Stomach (tissue), 4 donors: ENCODE measurements around the gene FAM171A1.

Source experiments
- CTCF ChIP-seq, 7 experiments: fragments of 450-650 bp in 4 of 7; fragments of 200-600 bp in 3 of 7; sonication (generic) in 3 of 7; IDR thresholded peaks; one replicate each; pipeline ENCODE4 v1.5.1; 2016 to 2019; ENCODE audit warnings: antibody characterized with exemption in 7 of 7, control low read depth in 2 of 7, mild to moderate bottlenecking in 1 of 7
- EP300 ChIP-seq: sonication (generic); formaldehyde crosslinking; IDR thresholded peaks from one replicate; pipeline ENCODE4 v1.6.1; 2017; ENCODE audit warnings: antibody characterized with exemption
- POLR2A ChIP-seq, 4 donors: fragments of 450-650 bp; IDR thresholded peaks; one replicate each; pipeline ENCODE4 v1.6.1; 2016; ENCODE audit warnings: antibody characterized with exemption in 4 of 4, control low read depth in 2 of 4, mild to moderate bottlenecking in 1 of 4, moderate library complexity in 1 of 4
- POLR2AphosphoS5 ChIP-seq, 3 donors: sonication (generic); formaldehyde crosslinking; IDR thresholded peaks; one replicate each; pipeline ENCODE4 v1.6.1; 2016; ENCODE audit warnings: antibody characterized with exemption in 3 of 3

- no peak for TF ChIP-seq POLR2AphosphoS5 (IDR thresholded peaks at IDR 0.05)
- TF ChIP-seq CTCF (IDR thresholded peaks at IDR 0.05), result no peak
- TF ChIP-seq EP300, result no peak
- no peak for TF ChIP-seq POLR2A (IDR thresholded peaks at IDR 0.05)
Observed at GRCh38 chr10:15333909-15334649, 37.0 kb downstream of the FAM171A1 start.
